Adrenal gland (tissue), 5 donors: ENCODE measurements around the gene CELF2.

Source experiments
- POLR2A ChIP-seq, 2 donors: fragments of 450-650 bp; IDR thresholded peaks; one replicate each; pipeline ENCODE4 v1.6.1; 2017; ENCODE audit warnings: antibody characterized with exemption in 2 of 2, mild to moderate bottlenecking in 2 of 2, moderate library complexity in 1 of 2
- TF ChIP-seq, protein P1 (sequence below), 6 experiments: fragments of 450-650 bp in 4 of 6; fragments of 200-600 bp in 2 of 6; sonication (generic) in 1 of 6; IDR thresholded peaks; 1 replicate in 5 of 6; 2 replicates in 1 of 6; pipeline versions ENCODE4 v1.5.1 to v1.8.0; 2016 to 2021; ENCODE audit warnings: antibody characterized with exemption in 6 of 6, mild to moderate bottlenecking in 2 of 6, moderate library complexity in 1 of 6
- donor health status: DM: no; HTN: no; CAD: no.

DNA sequence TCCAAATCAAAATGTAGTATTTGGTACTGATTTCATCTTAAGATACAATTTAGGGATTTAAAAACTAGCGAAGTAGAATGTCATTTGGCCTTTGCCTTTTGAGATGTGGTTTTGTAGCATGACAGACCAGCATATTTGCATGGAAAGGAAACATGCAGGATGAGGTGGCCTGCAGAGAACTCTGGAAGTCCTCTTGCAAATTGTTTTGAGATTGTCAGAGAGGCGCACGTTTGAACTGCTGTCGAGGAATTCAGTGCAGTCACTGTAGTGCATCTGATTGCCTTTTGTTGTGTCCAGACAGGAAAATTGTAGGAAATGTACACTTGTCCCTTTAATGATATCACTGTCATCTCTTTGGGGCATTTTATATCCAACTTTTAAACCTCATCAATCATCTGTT, 136.7 kb downstream of the CELF2 start:
- TF ChIP-seq, protein P1, sequence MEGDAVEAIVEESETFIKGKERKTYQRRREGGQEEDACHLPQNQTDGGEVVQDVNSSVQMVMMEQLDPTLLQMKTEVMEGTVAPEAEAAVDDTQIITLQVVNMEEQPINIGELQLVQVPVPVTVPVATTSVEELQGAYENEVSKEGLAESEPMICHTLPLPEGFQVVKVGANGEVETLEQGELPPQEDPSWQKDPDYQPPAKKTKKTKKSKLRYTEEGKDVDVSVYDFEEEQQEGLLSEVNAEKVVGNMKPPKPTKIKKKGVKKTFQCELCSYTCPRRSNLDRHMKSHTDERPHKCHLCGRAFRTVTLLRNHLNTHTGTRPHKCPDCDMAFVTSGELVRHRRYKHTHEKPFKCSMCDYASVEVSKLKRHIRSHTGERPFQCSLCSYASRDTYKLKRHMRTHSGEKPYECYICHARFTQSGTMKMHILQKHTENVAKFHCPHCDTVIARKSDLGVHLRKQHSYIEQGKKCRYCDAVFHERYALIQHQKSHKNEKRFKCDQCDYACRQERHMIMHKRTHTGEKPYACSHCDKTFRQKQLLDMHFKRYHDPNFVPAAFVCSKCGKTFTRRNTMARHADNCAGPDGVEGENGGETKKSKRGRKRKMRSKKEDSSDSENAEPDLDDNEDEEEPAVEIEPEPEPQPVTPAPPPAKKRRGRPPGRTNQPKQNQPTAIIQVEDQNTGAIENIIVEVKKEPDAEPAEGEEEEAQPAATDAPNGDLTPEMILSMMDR (IDR thresholded peaks at IDR 0.05), result no peak
- TF ChIP-seq POLR2A (IDR thresholded peaks at IDR 0.05), result no peak
